Measurements from ENCODE around the gene C12orf54.

DNA sequence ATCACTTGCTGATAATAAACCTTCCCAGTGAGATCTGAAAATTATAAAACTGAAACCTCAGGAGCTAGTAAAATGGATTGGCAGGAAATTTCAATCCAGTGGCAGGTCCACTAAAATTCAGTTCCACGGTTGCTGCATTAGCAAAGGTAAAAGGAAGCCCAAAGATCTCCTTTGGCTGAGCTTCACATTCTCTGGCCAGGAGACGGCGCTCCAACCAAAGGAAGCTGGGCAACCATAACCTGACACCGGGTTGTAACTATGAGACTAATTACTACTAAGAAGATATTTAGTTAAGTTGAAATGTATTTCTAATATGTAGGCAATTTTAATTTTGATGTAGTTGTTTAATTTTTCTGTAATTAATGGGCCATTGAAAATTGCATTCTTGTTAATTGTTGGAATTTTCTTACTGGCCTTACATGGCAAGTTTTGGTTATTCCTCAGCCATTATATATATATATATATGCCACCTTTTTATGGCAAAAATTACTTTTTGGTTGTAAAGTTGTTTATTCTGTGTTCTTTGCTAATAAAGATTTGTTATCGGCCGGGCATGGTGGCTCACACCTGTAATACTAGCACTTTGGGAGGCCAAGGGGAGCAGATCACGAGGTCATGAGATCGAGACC is 60.1 kb downstream of the C12orf54 start:
- TF ChIP-seq, protein P1, sequence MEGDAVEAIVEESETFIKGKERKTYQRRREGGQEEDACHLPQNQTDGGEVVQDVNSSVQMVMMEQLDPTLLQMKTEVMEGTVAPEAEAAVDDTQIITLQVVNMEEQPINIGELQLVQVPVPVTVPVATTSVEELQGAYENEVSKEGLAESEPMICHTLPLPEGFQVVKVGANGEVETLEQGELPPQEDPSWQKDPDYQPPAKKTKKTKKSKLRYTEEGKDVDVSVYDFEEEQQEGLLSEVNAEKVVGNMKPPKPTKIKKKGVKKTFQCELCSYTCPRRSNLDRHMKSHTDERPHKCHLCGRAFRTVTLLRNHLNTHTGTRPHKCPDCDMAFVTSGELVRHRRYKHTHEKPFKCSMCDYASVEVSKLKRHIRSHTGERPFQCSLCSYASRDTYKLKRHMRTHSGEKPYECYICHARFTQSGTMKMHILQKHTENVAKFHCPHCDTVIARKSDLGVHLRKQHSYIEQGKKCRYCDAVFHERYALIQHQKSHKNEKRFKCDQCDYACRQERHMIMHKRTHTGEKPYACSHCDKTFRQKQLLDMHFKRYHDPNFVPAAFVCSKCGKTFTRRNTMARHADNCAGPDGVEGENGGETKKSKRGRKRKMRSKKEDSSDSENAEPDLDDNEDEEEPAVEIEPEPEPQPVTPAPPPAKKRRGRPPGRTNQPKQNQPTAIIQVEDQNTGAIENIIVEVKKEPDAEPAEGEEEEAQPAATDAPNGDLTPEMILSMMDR (IDR thresholded peaks at IDR 0.05), result no peak
- TF ChIP-seq OVOL2 (CRISPR knock-in tag; IDR thresholded peaks at IDR 0.05; ENCODE audit: borderline replicate concordance) (no peak), ZNF423 (CRISPR knock-in tag; IDR thresholded peaks at IDR 0.05) (no peak), TEAD4 (CRISPR knock-in tag; IDR thresholded peaks at IDR 0.05) (no peak), KAT7 (CRISPR knock-in tag; IDR thresholded peaks at IDR 0.05; ENCODE audit: borderline replicate concordance) (no peak), SP1 (CRISPR knock-in tag; conservative IDR thresholded peaks at IDR 0.05) (no peak)
- TF ChIP-seq, protein P2, sequence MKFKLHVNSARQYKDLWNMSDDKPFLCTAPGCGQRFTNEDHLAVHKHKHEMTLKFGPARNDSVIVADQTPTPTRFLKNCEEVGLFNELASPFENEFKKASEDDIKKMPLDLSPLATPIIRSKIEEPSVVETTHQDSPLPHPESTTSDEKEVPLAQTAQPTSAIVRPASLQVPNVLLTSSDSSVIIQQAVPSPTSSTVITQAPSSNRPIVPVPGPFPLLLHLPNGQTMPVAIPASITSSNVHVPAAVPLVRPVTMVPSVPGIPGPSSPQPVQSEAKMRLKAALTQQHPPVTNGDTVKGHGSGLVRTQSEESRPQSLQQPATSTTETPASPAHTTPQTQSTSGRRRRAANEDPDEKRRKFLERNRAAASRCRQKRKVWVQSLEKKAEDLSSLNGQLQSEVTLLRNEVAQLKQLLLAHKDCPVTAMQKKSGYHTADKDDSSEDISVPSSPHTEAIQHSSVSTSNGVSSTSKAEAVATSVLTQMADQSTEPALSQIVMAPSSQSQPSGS (CRISPR knock-in tag; IDR thresholded peaks at IDR 0.05; ENCODE audit: borderline replicate concordance, low read depth), result no peak
- TF ChIP-seq, protein P3, sequence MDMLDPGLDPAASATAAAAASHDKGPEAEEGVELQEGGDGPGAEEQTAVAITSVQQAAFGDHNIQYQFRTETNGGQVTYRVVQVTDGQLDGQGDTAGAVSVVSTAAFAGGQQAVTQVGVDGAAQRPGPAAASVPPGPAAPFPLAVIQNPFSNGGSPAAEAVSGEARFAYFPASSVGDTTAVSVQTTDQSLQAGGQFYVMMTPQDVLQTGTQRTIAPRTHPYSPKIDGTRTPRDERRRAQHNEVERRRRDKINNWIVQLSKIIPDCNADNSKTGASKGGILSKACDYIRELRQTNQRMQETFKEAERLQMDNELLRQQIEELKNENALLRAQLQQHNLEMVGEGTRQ (CRISPR knock-in tag; IDR thresholded peaks at IDR 0.05), result no peak
- TF ChIP-seq, protein P4, sequence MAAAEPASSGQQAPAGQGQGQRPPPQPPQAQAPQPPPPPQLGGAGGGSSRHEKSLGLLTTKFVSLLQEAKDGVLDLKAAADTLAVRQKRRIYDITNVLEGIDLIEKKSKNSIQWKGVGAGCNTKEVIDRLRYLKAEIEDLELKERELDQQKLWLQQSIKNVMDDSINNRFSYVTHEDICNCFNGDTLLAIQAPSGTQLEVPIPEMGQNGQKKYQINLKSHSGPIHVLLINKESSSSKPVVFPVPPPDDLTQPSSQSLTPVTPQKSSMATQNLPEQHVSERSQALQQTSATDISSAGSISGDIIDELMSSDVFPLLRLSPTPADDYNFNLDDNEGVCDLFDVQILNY (CRISPR knock-in tag; IDR thresholded peaks at IDR 0.05), result no peak

Measured in WTC11 (cell line).